WTC11 (cell line): ENCODE measurements around the gene NGDN.

Experiments used
- JUN ChIP-seq: sonication (generic); formaldehyde crosslinking; IDR thresholded peaks from 2 replicates; pipeline ENCODE4 v1.8.0; 2023; ENCODE audit warnings: mild to moderate bottlenecking, missing genetic modification reagents
- NR1H2 ChIP-seq: sonication (generic); formaldehyde crosslinking; IDR thresholded peaks from 2 replicates; pipeline ENCODE4 v1.9.0; 2021; ENCODE audit warnings: mild to moderate bottlenecking, moderate library complexity, missing genetic modification reagents

GRCh38 chr14:23454445-23454856, 15.1 kb upstream of the NGDN start:
- TF ChIP-seq NR1H2 (CRISPR knock-in tag) (no peak), JUN (CRISPR knock-in tag) (no peak)
